GM19239 (cell line): Measurements from ENCODE around the gene NUDT6.

Experiments
- DNase-seq: peaks from one replicate; pipeline ENCODE4 v3.0.0; 2011; ENCODE audit warnings: low spot score; ENCODE audit not compliant: insufficient read length
- FAIRE-seq: peaks from 2 replicates; lab custom pipeline; 2011; peaks lifted over from hg19 to GRCh38; lab: Jason Lieb, UNC

Gene NUDT6

GRCh38 chr4:122917731-122918130 is 4.7 kb downstream of the NUDT6 start:
- DNase-seq, result no peak
- no peak for FAIRE-seq

- FAIRE-seq (no peak), DNase-seq (no peak)
Observed at GRCh38 chr4:122914938-122915337, 7.5 kb downstream of the NUDT6 start.

DNA sequence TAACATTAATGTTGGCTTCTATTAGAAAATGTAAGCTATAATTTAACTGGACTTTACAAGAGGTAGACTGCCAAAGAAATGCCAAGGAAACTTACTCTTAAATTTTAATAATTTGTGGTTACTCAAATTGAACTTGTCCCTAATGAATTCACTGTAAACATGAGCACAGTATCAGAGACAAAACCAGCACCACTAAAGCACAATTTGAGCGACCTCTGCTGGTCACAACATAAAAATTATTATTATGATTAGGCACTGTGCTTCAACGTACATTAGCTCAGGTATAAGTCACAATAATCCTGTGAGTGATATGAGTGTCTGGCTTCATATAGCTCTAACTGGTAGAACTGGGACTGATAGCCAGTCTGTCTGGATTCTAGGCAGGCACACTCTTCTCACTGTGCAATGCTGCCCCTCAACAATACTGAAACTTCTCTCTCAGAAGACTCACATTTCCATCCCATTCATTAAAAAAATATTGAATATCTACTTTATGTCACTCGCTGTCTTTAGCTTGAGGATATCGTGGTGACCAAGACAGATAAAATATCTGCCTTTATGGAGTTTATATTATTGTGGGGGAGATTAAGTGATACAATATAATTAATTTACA is 8.0 kb downstream of the NUDT6 start:
- FAIRE-seq (peak; percentile 87), DNase-seq (no peak)

GRCh38 chr4:122912810-122913575 is 9.4 kb downstream of the NUDT6 start:
- DNase-seq, result no peak
- FAIRE-seq, result peak; percentile 4

GRCh38 chr4:122911588-122911987 is 10.8 kb downstream of the NUDT6 start:
- peak; percentile 66 for FAIRE-seq
- no peak for DNase-seq

- FAIRE-seq, result no peak
- no peak for DNase-seq
Observed at GRCh38 chr4:122909683-122910082, 12.7 kb downstream of the NUDT6 start.

GRCh38 chr4:122908223-122908622 is 14.2 kb downstream of the NUDT6 start:
- FAIRE-seq (no peak), DNase-seq (no peak)

DNA sequence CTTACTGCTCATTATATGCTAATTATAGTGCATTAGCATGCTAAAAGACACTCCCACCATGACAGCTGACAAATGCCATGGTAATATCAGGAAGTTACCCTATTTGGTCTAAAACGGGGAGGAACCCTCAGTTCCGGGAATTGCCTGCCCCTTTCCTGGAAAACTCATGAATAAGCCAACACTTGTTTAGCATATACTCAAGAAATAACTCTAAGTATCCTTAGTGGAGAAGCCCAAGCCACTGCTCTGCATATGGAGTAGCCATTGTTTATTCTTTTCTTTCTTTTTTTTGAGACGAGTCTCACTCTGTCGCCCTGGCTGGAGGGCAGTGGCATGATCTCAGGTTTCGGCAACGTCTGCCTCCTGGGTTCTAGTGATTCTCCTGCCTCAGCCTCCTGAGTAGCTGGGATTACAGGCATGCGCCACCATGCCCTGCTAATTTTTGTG is 15.5 kb downstream of the NUDT6 start:
- no peak for FAIRE-seq
- no peak for DNase-seq

DNA sequence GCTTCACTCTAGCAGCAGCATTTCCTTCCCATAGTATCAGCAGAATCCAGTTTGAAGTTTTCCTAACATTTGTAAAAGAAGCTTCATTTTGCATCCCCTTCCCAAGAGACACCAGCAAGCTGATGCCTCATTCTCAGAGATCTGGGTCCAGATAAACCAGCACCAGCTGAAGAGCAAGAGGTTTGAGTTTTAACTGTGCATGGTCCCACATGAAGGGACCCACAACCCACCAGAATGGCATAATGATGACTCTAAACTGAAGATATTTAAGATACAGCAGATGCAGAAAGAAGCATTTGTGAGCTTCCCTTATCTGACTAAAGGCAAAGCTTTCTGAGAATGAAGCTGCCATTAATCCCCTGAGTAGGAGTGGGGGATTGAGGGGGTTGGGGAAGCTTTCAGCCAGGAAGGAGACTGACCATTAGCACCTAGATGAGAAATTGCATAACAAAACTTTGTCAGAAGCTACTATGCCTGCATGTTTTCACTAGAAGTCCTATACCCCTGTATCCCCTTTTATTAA is 18.6 kb downstream of the NUDT6 start:
- no peak for FAIRE-seq

DNA sequence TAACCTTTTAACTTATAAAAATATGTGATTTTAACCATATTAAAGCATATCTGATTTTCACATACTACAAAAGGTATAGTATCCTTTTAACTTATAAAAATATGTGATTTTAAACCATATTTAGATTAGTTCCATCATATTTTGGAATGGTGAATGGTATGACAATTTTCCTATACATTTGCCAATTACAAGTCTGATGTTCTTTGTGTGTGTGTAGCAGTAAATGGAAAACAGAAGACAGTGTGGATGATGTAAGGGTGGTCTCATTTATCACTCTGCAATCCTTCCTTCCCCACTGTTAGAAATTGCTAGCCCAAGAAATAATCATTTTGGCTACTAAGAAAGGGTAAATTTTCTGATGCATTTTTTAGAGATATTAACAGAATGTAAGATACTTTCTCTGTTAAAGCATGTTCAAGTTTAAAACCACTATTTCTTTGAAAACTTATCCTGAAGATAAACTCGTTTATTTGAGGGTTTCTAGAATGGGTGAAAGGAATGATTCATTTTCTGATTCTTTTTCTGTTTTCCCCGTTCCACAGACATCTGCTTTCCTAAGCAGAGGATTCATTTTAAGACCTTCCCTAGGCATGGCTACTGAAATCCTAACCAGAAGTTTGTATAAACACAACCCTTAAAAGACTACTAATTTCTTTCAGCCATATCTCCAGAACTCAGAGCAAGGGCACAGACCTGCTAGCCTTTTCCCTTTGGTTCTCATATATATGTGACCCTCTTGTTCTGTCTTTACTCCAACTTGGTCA is 21.0 kb downstream of the NUDT6 start:
- peak; percentile 26 for FAIRE-seq
- no peak for DNase-seq

More for the DNA sequence above, 18.6 kb downstream of the NUDT6 start:
- no peak for DNase-seq

DNA sequence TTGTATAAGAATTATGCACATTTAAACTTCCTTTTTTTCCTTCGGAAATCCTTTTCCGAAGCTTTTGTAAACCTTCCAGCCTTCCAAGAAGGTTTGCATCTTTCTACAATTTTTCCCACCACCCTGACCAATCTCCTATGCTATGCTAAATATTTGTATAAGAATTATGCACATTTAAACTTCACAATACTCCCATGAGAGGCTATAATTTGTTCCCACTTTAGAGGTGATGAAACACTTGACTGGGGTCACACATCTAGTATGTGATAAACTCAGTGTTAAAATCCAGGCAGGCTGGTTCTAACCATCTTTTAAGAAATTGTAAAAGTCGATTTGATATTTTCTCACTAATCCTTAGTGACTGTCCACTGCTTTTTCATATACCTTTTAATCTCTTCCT is 22.1 kb downstream of the NUDT6 start:
- DNase-seq, result no peak
- FAIRE-seq, result no peak

DNA sequence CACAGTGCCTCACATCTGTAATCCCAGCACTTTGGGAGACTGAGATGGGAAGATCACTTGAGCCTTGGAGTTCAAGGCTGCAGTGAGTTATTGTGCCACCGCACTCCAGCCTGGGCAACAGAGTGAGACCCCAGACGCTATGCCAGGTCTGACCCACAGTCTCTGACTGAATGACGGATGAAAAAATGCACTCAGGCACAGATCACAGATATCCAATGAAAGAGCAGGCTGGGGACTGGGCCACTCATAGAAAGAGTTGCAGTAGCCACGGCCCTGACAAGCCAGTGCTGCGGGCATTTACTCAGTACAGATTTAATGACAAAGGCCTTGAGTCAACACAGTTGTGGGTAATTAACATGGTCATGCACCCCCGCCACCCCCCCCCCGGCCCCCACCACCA is 22.7 kb downstream of the NUDT6 start:
- no peak for DNase-seq
- no peak for FAIRE-seq

DNA sequence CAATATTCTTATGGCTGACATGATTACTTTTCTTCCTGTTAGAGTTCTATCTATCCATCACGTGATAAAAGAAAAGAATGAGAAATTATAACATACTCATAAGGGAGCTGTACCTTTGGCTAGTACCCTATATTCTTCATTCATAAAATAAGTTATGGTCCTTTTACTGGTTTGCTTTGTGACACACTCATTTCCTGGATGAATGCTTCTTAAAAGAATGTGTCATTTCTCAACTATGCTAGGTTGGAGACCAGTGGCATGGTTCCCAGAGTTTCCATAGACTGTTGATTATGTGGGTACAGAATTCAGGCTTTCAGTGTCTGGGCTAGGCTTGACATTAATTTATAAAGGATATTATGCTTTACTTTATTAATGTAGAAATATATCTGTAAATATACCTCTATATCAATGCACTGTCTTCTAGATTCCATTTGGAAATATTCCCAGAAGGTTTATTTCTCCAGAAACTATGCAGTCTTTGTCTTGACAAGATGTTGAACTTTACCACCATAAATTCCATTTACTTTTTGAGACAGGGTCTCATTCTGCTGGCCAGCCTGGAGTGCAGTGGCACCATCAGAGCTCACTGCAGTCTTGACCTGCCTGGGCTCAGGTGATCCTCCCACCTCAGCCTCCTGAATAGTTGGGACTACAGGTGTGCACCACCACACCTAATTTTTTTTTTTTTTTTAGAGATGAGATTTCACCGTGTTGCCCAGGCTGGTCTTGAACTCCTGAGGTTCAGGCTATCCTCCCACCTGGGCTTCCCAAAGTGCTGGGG is 23.8 kb downstream of the NUDT6 start:
- FAIRE-seq (no peak), DNase-seq (no peak)

DNA sequence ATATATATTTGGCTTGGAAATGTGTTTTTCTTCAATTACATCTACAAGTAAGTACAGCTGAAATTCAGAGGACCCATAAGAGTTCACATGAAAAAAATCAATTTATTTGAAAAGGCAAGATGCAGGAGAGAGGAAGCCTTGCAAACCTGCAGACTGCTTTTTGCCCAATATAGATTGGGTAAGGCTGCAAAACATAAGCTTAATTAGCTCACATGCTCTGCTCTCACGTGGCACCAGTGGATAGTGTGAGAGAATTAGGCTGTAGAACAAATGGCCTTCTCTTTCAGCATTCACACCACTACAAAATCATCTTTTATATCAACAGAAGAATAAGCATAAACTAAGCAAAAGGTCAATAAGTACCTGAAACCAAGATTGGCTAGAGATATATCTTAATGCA is 26.1 kb downstream of the NUDT6 start:
- DNase-seq (no peak), FAIRE-seq (no peak)

DNA sequence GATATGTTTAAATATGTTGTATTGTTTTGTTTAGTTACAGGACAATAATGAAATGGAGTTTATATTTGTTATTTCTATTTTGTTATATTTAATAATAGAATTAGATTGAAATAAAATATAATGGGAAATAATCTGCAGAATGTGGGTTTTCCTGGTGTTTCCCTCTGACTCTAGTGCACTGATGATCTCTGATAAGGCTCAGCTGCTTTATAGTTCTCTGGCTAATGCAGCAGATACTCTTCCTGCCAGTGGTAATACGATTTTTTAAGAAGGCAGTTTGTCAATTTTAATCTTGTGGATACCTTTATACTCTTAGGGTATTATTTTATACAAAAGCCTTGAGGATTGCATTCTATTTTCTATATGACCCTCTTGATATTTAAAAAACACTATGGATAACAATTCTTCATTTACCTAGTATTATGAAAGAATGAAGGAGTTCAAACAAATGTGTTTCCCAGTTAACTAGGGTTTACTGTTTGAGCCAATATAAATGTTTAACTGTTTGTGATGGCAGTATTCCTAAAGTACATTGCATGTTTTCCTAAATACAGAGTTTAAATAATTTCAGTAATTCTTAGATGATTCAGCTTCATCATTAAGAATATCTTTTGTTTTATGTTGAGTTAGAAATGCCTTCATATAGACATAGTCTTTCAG is 26.9 kb downstream of the NUDT6 start:
- FAIRE-seq (no peak), DNase-seq (no peak)

- FAIRE-seq, result no peak
- DNase-seq, result no peak
Observed at GRCh38 chr4:122894827-122895226, 27.6 kb downstream of the NUDT6 start.

DNA sequence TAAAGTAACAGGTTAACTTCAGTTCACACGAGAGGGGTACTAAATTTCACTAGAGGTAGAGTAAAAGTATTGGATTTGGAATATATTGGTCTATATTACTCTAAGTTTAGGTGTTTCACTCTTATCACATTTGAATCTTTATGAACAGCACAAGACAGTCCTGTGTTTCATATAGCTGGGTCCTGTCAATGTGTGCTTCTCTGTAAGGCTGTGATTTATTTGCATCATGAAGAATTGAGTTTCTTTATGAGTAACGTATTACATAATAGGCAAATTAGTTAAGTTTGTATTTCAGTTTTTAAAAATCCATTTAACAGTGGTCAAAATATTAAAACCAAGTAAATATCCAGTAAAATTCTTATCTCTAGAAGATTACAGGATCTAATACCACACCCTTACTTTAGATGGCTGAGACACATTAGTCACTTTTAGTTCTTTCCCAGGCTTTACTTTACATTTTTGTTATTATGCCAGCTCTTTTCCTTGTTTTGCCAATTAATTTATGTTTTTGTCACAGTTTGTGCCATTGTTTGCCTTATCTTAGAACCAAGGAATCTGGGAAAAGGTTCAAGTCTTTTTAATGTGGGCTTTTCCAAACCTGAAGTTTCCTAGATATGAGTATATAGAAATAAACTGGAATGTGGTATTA is 32.1 kb downstream of the NUDT6 start:
- DNase-seq (no peak), FAIRE-seq (no peak)

DNA sequence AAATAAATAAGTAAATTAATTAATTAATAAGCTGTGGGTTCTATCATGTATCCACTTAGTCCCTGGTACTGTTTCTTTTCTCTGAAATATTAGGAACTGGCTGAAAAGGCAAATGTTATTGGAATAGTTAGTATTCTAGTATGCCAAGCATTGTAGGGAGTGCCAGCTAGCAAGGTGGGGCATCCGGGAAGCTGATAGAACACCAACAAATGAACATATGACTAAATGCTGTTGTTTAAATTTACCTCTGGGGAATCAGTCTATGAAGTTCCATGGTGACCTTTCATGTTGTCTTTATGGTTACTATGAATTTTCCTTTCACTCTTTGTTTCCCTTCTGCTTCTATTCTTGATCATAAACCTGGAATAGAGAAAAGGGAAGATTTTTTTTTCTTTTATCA is 32.7 kb downstream of the NUDT6 start:
- DNase-seq, result no peak
- peak; percentile 8 for FAIRE-seq

- DNase-seq (no peak), FAIRE-seq (no peak)
Observed at GRCh38 chr4:122884499-122884898, 37.9 kb downstream of the NUDT6 start.
